RWPE2 (cell line): Measurements from ENCODE around the gene MPPED1.

Source experiments
- ATAC-seq: fragments of 200-7000 bp; cut with Tn5 transposase; 3 replicates; pipeline ENCODE4 v1.9.1; 2021; ENCODE audit warnings: low read depth
- DNase-seq: peaks from one replicate; pipeline ENCODE4 v3.0.0-alpha.2; 2020; ENCODE audit warnings: low spot score
- H3K27ac ChIP-seq: fragments of 450-650 bp; 2 replicates; pipeline ENCODE4 v1.5.1; 2017; ENCODE audit warnings: mild to moderate bottlenecking; ENCODE audit not compliant: poor library complexity, severe bottlenecking
- H3K27me3 ChIP-seq: fragments of 250-450 bp; sonication (Bioruptor Pico); 2 replicates; pipeline ENCODE4 v1.5.1; 2021; ENCODE audit warnings: mild to moderate bottlenecking, moderate library complexity; ENCODE audit not compliant: insufficient read depth, poor library complexity, severe bottlenecking
- H3K36me3 ChIP-seq: fragments of 250-450 bp; sonication (Bioruptor Pico); 2 replicates; pipeline ENCODE4 v1.5.1; 2020; ENCODE audit warnings: low read depth, mild to moderate bottlenecking, moderate library complexity
- H3K4me1 ChIP-seq: fragments of 250-450 bp; sonication (Bioruptor Pico); 2 replicates; pipeline ENCODE4 v1.5.1; 2021; ENCODE audit warnings: mild to moderate bottlenecking, moderate library complexity; ENCODE audit not compliant: insufficient read depth, poor library complexity, severe bottlenecking
- H3K4me3 ChIP-seq: fragments of 250-450 bp; sonication (Bioruptor Pico); 2 replicates; pipeline ENCODE4 v1.5.1; 2021; ENCODE audit warnings: mild to moderate bottlenecking, moderate library complexity; ENCODE audit not compliant: severe bottlenecking
- H3K9me3 ChIP-seq: fragments of 250-450 bp; sonication (Bioruptor Pico); 2 replicates; pipeline ENCODE4 v1.5.1; 2021; ENCODE audit warnings: mild to moderate bottlenecking, moderate library complexity; ENCODE audit not compliant: severe bottlenecking
- TF ChIP-seq, protein P1 (sequence below): fragments of 450-650 bp; IDR thresholded peaks from one replicate; pipeline ENCODE4 v1.5.1; 2017; ENCODE audit warnings: mild to moderate bottlenecking, moderate library complexity; ENCODE audit not compliant: poor library complexity, severe bottlenecking

Gene MPPED1

DNA sequence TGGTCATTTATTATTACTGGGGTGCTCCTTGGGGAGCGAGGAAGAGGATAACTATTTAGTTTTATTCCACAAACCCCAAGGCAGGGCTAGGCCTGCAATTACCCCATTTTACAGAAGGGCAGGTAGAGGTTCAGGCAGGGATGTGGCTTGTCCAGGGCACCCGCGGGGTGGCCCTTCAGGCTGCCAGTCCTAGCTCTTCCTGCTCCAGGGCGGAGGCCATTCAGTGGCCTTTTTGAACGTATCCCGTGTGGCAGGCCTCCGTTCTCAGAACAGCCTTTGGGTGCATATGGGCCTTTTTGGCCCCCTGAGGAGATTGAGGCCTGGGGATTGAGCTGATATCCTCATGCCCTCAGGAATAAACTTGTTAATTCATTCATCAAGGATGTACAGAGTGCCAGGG lies 66.2 kb downstream of the MPPED1 start:
- no peaks in the 10 kb centered on the region for H3K4me1 ChIP-seq
- no peak for DNase-seq

DNA sequence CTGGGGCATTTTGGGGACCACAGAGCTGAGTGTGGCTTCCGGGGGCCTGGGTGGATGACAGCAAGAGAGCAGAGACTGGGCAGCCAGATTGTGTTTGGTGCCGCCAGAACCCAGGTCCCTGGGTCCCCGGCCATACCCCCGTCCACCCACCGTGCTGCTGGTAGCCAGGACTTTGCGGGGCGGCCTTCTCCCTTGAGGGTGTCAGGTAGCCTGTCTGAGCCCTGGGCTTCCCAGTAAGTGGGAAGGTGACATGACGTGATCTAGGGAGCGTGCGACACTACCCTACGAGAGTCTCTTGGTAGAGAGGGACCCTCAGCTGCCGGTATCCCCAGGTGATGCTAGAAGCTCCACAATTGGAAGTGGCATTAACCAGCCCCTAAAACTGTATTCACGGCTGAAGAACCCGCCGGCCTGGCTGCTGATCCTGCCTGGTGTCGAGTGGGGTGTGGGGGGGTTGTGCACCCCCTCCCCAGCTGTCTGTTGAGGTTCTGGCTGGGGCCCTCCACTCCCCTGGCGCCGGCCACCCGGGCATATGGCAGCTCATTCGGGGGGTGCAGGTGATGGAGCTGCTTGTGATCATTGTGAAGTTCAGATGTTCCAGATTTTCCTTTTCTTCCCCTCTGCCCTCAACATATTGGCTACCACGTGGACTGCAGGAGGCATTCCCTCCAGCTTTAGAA lies 66.9 kb downstream of the MPPED1 start:
- H3K9me3 ChIP-seq, result no peaks in the 10 kb centered on the region
- H3K4me3 ChIP-seq, result no peak overlapping the region
- TF ChIP-seq, protein P1, sequence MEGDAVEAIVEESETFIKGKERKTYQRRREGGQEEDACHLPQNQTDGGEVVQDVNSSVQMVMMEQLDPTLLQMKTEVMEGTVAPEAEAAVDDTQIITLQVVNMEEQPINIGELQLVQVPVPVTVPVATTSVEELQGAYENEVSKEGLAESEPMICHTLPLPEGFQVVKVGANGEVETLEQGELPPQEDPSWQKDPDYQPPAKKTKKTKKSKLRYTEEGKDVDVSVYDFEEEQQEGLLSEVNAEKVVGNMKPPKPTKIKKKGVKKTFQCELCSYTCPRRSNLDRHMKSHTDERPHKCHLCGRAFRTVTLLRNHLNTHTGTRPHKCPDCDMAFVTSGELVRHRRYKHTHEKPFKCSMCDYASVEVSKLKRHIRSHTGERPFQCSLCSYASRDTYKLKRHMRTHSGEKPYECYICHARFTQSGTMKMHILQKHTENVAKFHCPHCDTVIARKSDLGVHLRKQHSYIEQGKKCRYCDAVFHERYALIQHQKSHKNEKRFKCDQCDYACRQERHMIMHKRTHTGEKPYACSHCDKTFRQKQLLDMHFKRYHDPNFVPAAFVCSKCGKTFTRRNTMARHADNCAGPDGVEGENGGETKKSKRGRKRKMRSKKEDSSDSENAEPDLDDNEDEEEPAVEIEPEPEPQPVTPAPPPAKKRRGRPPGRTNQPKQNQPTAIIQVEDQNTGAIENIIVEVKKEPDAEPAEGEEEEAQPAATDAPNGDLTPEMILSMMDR, result no peak
- ATAC-seq (no peak), DNase-seq (no peak)
- H3K27ac ChIP-seq, result no peak overlapping the region
- no peaks in the 10 kb centered on the region for H3K4me1 ChIP-seq
- H3K27me3 ChIP-seq, result no peaks in the 10 kb centered on the region
- no peaks in the 10 kb centered on the region for H3K36me3 ChIP-seq

More for the DNA sequence above, 66.2 kb downstream of the MPPED1 start:
- Histone ChIP-seq H3K9me3 (no peaks in the 10 kb centered on the region), H3K36me3 (no peaks in the 10 kb centered on the region), H3K27ac (no peak overlapping the region), H3K27me3 (no peaks in the 10 kb centered on the region), H3K4me3 (no peak overlapping the region)
- TF ChIP-seq, protein P1, result no peak
- no peak for ATAC-seq

DNA sequence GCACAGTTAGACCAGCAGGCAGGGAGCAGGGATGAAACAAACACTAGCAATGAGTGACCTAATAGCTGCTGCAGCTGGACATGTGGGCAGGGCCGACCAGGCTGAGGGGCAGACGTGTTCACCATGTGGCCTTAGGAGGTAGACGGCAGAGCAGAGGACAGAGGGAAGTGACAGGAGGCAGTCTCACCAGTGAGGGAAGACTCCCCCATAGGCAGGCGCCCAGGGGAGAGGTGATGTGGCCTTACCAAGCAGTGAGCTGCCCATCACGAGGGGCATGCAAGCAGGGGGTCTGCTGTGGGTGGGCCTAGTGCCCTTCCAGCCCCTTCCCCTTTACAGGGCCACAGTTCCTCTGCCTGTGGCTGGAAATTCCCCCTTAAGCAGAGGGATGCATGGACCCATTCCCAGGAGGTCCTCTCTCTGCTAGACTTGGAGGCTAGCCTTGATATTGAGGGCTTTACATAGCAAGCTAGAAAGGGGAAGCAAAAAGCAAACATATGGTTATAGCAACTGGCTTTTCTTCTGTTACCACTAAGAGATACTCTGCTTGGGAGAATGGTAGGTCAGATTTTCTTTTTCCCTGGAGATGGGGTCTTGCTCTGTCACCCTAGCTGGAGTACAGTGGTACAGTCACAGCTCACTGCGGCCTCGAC lies 67.6 kb downstream of the MPPED1 start:
- TF ChIP-seq, protein P1, result no peak
- no peak for DNase-seq
- Histone ChIP-seq H3K27me3 (no peaks in the 10 kb centered on the region), H3K9me3 (no peaks in the 10 kb centered on the region), H3K27ac (no peak overlapping the region), H3K4me3 (no peak overlapping the region), H3K4me1 (no peaks in the 10 kb centered on the region), H3K36me3 (no peaks in the 10 kb centered on the region)
- ATAC-seq, result no peak

DNA sequence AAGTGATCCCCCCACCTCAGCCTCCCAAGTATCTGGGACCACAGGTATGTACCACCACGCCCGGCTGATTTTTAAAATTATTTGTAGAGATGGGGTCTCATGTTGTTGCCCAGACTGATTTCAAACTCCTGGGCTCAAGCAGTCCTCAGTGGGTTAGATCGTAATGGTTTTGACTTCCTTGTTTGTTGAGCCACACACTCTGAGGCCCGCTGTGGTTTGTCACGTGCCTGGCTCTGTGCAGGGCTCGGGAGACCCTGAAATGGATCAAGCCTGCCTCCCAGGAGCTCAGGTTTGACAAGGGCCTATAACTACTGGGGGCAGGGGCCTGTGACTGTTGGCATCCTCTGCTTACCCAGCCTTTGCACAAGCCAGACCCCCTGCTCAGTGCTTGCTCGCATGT lies 68.1 kb downstream of the MPPED1 start:
- no peaks in the 10 kb centered on the region for H3K27me3 ChIP-seq
- TF ChIP-seq, protein P1, result no peak
- H3K36me3 ChIP-seq, result no peaks in the 10 kb centered on the region
- no peak overlapping the region for H3K4me3 ChIP-seq
- H3K4me1 ChIP-seq, result no peaks in the 10 kb centered on the region
- no peak for ATAC-seq
- DNase-seq, result no peak
- H3K27ac ChIP-seq, result no peak overlapping the region
- no peaks in the 10 kb centered on the region for H3K9me3 ChIP-seq

DNA sequence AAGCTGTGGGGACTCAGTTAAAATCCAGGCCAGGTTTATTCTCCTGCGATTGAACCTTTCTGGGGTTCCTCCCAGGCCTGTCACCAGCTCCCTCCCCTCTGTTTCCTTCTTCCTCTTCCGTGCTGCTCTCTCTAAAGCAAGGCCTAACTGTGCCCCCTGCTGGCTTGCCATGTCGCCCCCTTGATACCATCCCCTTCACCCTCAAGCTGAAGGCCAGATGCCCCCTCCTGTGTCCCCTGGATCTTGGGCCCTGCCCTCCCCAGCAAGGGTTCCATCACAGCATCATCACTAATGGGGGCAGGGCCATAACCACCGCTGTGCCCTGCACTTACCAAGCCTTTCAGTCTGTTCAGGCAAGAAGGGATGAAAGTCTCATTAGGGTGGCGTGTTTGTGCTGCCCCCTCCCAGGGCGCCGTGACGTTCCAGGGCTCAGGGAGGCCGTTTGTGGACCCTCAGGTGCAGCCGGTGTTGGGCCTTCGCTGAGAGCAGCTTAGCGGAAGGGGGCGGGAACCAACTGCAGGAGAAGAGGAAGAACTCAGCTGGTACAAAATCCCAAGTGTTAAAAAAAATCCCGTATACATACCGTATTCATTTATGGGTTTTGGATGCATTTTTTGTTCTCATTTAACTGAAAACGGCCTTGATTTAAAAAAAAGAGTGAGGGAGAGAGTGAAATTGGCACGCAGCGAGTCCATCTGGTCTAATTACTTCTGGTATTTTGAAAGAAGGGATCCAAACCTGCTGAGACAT lies 69.9 kb downstream of the MPPED1 start:
- H3K4me1 ChIP-seq, result no peaks in the 10 kb centered on the region
- no peak for ATAC-seq

More for the DNA sequence above, 69.9 kb downstream of the MPPED1 start:
- H3K9me3 ChIP-seq, result no peaks in the 10 kb centered on the region
- DNase-seq, result no peak
- no peak overlapping the region for H3K4me3 ChIP-seq
- no peak overlapping the region for H3K27ac ChIP-seq
- H3K36me3 ChIP-seq, result no peaks in the 10 kb centered on the region
- TF ChIP-seq, protein P1, result no peak
- no peaks in the 10 kb centered on the region for H3K27me3 ChIP-seq
